SH-SY5Y (cell line): Measurements from ENCODE around the gene KCNN1.

Source experiments
- GATA2 ChIP-seq: IDR thresholded peaks from 2 replicates; pipeline ENCODE4 v1.6.1; 2011; ENCODE audit warnings: mild to moderate bottlenecking, low read depth, low read length
- GATA3 ChIP-seq: IDR thresholded peaks from 2 replicates; pipeline ENCODE4 v1.6.1; 2011; ENCODE audit warnings: low read depth, mild to moderate bottlenecking, low read length, moderate library complexity

The KCNN1 gene

GRCh38 chr19:17942582-17943273 is 24.2 kb upstream of the KCNN1 start:
- TF ChIP-seq GATA2 (no peak), GATA3 (no peak)

GRCh38 chr19:17943274-17944221 is 23.4 kb upstream of the KCNN1 start:
- TF ChIP-seq GATA2 = no peak

GRCh38 chr19:17944301-17944700 is 22.6 kb upstream of the KCNN1 start:
- TF ChIP-seq GATA2 = no peak
- TF ChIP-seq GATA3 = no peak

- no peak for TF ChIP-seq GATA2
- no peak for TF ChIP-seq GATA3
Observed at GRCh38 chr19:17946965-17947784, 19.7 kb upstream of the KCNN1 start.

- TF ChIP-seq GATA2 = no peak
- TF ChIP-seq GATA3 = no peak
Observed at GRCh38 chr19:17947815-17948513, 18.9 kb upstream of the KCNN1 start.

GRCh38 chr19:17948514-17948900 is 18.4 kb upstream of the KCNN1 start:
- TF ChIP-seq GATA3 = no peak
- TF ChIP-seq GATA2 = no peak

- TF ChIP-seq GATA3 = no peak
Observed at GRCh38 chr19:17948931-17949930, 17.7 kb upstream of the KCNN1 start.

- TF ChIP-seq GATA2 (no peak), GATA3 (no peak)
Observed at GRCh38 chr19:17949956-17950309, 17.0 kb upstream of the KCNN1 start.

- TF ChIP-seq GATA3 (no peak), GATA2 (no peak)
Observed at GRCh38 chr19:17950310-17951156, 16.4 kb upstream of the KCNN1 start.

GRCh38 chr19:17951157-17951989 is 15.5 kb upstream of the KCNN1 start:
- TF ChIP-seq GATA2 = no peak
- no peak for TF ChIP-seq GATA3

GRCh38 chr19:17951990-17952976 is 14.6 kb upstream of the KCNN1 start:
- TF ChIP-seq GATA2 (no peak), GATA3 (no peak)
